ENCODE measurements around the gene CADPS. TPM values are rescaled to one million over a fixed set of nuclear protein-coding genes. Genes with fewer than 3 reads are reported as not detected.

The CADPS gene
- total RNA-seq, 1 experiment from 2014 or later, result 7.0 TPM

DNA sequence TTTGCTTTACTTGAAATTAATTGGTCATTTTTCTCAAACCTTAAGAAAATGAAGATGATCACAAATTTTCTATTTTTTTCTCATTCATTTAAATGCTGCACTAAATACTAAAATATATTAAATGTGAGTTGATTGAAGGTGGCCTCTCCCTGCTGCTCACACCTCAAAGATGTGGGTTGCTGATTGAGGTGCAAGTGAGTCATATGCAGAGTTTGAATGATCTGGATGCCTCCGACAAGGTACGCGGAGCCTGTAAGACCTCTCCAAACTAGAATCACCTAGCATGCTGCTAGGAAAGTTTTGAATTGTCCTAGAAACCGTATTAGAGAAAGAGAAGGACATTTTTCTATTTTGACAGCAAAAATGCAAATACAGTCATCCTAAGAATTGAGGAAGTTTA, 290.6 kb downstream of the CADPS start (continued):
- TF ChIP-seq ARID4B (CRISPR knock-in tag; IDR thresholded peaks at IDR 0.05; ENCODE audit: borderline replicate concordance), result no peak
- TF ChIP-seq, protein P1, sequence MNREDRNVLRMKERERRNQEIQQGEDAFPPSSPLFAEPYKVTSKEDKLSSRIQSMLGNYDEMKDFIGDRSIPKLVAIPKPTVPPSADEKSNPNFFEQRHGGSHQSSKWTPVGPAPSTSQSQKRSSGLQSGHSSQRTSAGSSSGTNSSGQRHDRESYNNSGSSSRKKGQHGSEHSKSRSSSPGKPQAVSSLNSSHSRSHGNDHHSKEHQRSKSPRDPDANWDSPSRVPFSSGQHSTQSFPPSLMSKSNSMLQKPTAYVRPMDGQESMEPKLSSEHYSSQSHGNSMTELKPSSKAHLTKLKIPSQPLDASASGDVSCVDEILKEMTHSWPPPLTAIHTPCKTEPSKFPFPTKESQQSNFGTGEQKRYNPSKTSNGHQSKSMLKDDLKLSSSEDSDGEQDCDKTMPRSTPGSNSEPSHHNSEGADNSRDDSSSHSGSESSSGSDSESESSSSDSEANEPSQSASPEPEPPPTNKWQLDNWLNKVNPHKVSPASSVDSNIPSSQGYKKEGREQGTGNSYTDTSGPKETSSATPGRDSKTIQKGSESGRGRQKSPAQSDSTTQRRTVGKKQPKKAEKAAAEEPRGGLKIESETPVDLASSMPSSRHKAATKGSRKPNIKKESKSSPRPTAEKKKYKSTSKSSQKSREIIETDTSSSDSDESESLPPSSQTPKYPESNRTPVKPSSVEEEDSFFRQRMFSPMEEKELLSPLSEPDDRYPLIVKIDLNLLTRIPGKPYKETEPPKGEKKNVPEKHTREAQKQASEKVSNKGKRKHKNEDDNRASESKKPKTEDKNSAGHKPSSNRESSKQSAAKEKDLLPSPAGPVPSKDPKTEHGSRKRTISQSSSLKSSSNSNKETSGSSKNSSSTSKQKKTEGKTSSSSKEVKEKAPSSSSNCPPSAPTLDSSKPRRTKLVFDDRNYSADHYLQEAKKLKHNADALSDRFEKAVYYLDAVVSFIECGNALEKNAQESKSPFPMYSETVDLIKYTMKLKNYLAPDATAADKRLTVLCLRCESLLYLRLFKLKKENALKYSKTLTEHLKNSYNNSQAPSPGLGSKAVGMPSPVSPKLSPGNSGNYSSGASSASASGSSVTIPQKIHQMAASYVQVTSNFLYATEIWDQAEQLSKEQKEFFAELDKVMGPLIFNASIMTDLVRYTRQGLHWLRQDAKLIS (CRISPR knock-in tag; IDR thresholded peaks at IDR 0.05; ENCODE audit: borderline replicate concordance), result no peak
- no peak for TF ChIP-seq SMAD3 (CRISPR knock-in tag; IDR thresholded peaks at IDR 0.05; ENCODE audit: borderline replicate concordance)
- TF ChIP-seq, protein P2, sequence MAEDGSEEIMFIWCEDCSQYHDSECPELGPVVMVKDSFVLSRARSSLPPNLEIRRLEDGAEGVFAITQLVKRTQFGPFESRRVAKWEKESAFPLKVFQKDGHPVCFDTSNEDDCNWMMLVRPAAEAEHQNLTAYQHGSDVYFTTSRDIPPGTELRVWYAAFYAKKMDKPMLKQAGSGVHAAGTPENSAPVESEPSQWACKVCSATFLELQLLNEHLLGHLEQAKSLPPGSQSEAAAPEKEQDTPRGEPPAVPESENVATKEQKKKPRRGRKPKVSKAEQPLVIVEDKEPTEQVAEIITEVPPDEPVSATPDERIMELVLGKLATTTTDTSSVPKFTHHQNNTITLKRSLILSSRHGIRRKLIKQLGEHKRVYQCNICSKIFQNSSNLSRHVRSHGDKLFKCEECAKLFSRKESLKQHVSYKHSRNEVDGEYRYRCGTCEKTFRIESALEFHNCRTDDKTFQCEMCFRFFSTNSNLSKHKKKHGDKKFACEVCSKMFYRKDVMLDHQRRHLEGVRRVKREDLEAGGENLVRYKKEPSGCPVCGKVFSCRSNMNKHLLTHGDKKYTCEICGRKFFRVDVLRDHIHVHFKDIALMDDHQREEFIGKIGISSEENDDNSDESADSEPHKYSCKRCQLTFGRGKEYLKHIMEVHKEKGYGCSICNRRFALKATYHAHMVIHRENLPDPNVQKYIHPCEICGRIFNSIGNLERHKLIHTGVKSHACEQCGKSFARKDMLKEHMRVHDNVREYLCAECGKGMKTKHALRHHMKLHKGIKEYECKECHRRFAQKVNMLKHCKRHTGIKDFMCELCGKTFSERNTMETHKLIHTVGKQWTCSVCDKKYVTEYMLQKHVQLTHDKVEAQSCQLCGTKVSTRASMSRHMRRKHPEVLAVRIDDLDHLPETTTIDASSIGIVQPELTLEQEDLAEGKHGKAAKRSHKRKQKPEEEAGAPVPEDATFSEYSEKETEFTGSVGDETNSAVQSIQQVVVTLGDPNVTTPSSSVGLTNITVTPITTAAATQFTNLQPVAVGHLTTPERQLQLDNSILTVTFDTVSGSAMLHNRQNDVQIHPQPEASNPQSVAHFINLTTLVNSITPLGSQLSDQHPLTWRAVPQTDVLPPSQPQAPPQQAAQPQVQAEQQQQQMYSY (CRISPR knock-in tag; IDR thresholded peaks at IDR 0.05), result no peak
- TF ChIP-seq, protein P3, sequence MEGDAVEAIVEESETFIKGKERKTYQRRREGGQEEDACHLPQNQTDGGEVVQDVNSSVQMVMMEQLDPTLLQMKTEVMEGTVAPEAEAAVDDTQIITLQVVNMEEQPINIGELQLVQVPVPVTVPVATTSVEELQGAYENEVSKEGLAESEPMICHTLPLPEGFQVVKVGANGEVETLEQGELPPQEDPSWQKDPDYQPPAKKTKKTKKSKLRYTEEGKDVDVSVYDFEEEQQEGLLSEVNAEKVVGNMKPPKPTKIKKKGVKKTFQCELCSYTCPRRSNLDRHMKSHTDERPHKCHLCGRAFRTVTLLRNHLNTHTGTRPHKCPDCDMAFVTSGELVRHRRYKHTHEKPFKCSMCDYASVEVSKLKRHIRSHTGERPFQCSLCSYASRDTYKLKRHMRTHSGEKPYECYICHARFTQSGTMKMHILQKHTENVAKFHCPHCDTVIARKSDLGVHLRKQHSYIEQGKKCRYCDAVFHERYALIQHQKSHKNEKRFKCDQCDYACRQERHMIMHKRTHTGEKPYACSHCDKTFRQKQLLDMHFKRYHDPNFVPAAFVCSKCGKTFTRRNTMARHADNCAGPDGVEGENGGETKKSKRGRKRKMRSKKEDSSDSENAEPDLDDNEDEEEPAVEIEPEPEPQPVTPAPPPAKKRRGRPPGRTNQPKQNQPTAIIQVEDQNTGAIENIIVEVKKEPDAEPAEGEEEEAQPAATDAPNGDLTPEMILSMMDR (IDR thresholded peaks at IDR 0.05), result no peak
- TF ChIP-seq ZNF671 (CRISPR knock-in tag; IDR thresholded peaks at IDR 0.05), result no peak

- CTCF ChIA-PET, result no interaction called here
- no peak overlapping the region for H3K27ac Mint-ChIP-seq
- H3K9me3 Mint-ChIP-seq, result peaks cover 33% of the 10 kb centered on the region
- no peaks in the 10 kb centered on the region for H3K27me3 Mint-ChIP-seq (ENCODE audit: low read depth)
- no peaks in the 10 kb centered on the region for H3K4me1 Mint-ChIP-seq
- POLR2A ChIA-PET, result no interaction called here
- DNase-seq (ENCODE audit: low spot score) (no peak), ATAC-seq (no peak)
- H3K4me3 Mint-ChIP-seq, result no peak overlapping the region
- H3K36me3 Mint-ChIP-seq, result peaks cover 26% of the 10 kb centered on the region
- TF ChIP-seq EMX1 (CRISPR knock-in tag; IDR thresholded peaks at IDR 0.05) (no peak), ARID4B (CRISPR knock-in tag; IDR thresholded peaks at IDR 0.05; ENCODE audit: borderline replicate concordance) (no peak), IRF1 (CRISPR knock-in tag; IDR thresholded peaks at IDR 0.05) (no peak), NR1H2 (CRISPR knock-in tag; IDR thresholded peaks at IDR 0.05) (no peak), RELA (CRISPR knock-in tag; IDR thresholded peaks at IDR 0.05; ENCODE audit: borderline replicate concordance) (no peak)
- TF ChIP-seq, protein P4, sequence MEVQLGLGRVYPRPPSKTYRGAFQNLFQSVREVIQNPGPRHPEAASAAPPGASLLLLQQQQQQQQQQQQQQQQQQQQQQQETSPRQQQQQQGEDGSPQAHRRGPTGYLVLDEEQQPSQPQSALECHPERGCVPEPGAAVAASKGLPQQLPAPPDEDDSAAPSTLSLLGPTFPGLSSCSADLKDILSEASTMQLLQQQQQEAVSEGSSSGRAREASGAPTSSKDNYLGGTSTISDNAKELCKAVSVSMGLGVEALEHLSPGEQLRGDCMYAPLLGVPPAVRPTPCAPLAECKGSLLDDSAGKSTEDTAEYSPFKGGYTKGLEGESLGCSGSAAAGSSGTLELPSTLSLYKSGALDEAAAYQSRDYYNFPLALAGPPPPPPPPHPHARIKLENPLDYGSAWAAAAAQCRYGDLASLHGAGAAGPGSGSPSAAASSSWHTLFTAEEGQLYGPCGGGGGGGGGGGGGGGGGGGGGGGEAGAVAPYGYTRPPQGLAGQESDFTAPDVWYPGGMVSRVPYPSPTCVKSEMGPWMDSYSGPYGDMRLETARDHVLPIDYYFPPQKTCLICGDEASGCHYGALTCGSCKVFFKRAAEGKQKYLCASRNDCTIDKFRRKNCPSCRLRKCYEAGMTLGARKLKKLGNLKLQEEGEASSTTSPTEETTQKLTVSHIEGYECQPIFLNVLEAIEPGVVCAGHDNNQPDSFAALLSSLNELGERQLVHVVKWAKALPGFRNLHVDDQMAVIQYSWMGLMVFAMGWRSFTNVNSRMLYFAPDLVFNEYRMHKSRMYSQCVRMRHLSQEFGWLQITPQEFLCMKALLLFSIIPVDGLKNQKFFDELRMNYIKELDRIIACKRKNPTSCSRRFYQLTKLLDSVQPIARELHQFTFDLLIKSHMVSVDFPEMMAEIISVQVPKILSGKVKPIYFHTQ (CRISPR knock-in tag; IDR thresholded peaks at IDR 0.05), result no peak
Measured at GRCh38 chr3:62582495-62583172, 292.6 kb downstream of the CADPS start.
